Activated CD4-positive, alpha-beta T cell treated with anti-CD3 and anti-CD28 coated beads for 48 hours (primary cell): ENCODE measurements around the gene SCN2A.
"Not testable (repeated sequence)": the region's sequence is repeated elsewhere in the genome, so short reads cannot be mapped to it uniquely, and the experiment has no call there.

Experiments used
- DNase-seq: peaks from one replicate; pipeline ENCODE4 v3.0.0-alpha.2; 2020

The SCN2A gene

DNA sequence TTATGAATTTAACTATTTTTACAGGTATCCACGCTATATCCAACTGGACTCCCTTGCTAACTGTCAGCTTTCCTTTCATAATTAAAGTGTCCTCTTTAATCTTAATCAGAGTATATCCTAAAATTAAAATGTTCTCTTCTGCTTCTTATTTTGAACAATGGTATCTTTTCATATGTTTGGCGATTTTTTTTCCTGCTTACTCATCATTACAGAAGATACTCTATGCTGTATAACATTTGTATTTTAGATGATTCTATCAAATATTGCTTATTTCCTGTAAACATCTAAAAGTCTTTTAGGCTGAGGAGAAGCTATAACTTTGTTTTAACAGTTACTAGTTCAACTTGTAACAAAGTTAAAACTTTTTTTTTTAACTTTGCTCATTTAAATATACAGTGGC lies 17.4 kb downstream of the SCN2A start:
- no peak for DNase-seq

DNA sequence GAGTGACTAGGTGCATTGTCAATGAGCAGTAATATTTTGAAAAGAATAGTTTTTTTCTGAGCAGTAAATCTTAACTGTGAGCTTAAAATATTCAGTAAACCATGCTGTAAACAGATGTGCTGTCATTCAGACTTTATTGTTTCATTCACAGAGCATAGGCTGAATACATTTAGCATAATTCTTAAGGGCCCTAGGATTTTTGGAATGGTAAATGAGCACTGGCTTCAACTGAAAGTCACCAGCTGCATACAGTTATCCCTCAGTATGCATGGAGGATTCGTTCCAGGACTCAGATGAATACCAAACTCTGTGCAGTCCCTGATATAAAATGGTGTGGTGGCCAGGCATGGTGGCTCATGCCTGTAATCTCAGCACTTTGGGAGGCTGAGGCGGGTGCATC lies 21.1 kb downstream of the SCN2A start:
- not testable (repeated sequence) for DNase-seq

DNA sequence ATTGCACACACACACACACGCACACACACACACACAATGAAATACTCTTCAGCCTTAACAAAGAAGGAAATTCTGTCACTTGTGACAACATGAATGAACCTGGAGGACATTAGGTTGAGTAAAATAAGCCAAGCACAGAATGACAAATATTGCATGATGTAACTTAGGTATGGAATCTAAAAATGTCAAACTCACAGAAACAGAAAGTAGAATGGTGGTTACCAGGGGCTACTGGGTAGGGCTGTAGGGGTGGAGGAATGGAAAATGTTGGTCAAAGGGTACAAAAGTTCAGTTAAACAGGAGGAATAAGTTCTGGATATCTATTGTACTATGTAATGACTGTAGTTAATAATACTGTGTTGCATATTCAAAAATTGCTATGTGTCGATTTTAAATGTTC lies 29.5 kb downstream of the SCN2A start:
- peak; percentile 16 for DNase-seq

DNA sequence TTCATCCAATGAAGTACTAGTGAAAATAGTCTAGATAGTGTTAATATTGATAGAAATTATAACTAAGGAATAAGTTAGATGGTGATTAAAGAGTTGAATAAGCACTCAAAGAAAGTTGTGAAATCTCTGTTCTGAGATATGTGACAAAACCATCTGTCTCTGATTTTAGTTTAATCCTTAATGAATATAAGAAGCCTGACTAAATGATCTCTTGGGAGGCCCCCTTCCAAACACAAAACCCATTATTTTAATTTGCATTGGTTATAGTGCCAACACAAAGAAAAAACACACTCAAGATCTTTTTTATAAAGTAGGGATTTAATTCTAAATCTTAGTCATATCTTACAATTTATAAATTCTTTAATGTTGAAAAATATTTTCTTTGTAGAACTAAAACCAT lies 34.0 kb downstream of the SCN2A start:
- no peak for DNase-seq

DNA sequence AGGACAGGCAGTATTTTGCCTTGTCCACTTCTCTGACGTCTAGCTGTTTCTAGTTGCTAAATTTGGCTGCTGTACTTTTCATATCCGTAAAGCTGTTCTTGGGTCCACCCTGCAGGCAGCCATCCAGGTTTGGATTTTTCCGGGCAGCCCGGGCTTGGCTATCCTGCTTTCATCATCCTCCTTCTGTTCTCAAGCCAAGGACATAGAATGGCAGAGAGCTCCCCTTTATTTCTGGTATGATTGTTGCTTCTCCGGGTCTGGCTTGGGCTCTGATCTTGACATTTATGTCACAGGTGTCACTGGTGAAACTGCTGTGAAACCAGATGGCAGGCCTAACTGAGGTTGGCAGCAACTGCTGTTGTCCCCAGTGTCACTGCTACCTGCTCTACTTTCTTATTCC lies 35.5 kb downstream of the SCN2A start:
- DNase-seq = no peak

DNA sequence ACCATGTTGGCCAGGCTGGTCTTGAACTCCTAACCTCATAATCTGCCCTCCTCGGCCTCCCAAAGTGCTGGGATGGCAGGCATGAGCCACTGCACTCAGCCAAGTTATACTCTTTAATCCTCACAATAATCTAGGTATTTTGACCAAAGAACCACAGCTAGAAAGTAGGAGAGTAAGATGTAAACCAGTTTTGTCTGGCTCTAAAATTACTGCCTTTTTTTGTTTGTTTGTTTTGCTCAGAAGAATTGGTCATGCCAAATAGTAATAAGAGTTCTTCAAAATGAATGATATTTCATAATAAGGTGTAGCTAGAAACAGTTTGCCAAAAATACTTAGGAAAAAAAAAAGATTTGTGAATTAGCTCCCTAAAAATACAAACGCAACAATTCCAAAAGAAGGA lies 36.7 kb downstream of the SCN2A start:
- DNase-seq = no peak

DNA sequence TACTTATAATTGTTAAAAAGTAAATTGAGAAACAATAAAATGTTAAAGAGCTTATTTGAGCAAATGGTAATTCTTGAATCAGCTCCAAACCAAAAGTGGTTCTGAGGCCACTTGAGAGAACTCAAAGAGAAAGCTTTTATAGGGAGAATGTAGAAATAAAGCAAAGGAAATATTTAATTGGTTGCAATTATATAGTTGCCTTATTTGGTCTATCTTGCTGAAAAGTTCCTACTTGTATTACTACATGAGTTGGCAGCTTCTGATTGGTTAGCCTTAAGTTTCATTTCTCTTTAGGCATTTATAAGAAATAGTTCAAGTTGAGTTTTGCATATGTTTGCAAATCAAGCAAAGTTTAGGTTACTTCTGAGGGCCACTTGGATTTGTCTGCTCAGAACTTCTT lies 38.1 kb downstream of the SCN2A start:
- DNase-seq = no peak

DNA sequence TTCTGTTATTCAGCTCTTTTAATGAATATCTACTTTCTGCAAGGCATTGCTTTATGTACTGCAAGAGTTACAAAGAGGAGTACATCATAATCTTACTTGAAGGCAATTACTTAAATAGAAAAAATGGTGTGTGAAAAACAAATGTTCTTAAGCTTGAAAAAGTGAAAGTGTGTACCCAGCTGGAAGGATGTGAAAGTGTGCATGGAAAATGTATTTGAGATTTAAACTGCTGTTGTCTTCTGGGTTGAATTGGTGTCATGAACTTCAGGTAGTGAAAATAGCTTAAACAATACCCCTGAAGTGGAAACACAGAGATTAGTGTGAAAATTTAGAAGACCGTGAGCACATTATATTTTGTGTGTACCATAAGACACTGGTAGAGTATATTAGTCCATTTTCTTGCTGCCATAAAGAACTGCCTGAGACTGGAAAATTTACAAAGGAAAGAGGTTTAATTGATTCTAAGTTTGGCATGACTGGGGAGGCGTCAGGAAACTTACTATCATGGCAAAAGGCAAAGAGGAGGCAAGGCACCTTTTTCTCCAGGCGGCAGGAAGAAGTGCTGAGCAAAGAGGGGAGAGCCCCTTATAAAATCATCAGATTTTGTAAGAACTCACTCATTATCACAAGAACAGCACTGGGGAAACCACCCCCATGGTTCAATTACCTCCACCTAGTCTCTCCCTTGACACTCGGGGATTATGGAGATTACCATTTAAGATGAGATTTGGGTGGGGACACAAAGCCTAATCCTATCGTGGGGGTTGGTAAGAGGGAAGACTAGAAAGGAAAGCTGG lies 38.8 kb downstream of the SCN2A start:
- no peak for DNase-seq

DNA sequence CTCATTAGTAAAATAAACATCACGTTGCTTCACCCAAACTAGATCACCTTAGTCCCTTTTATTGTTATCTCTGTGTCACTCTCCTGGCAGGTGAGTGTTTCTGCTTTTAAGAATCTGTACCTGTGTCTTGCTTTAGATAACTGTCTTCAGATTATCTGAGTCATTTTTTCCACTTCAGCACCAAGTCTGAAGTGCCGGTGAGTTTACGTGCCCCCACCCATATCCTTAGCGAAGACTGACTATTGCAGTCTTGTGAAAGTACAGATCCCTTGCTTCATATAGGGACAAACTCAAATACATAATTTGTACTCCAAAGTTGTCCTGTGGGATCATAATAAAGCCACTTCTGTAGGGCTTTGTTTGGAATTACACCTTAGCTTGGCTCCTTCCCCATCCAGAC lies 41.1 kb downstream of the SCN2A start:
- no peak for DNase-seq

DNA sequence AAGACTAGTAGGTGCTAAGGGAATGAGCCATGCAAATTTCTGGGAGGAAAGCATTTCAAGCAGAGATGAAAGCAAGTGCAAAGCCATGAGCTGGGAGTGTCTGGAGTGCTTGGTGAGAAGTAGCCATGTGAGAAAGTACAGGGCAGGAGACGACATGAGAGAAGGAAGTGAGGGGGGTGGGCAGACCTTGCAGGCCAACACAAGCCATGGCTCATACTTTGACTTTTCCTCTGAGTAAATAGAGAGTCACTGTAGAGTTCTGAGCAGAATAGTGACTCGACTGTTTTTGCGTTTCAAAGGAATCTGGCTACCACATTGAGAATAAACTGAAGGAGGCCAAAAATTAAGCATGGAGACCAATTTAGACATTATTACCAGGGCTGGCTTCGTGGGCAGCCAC lies 42.2 kb downstream of the SCN2A start:
- no peak for DNase-seq

DNA sequence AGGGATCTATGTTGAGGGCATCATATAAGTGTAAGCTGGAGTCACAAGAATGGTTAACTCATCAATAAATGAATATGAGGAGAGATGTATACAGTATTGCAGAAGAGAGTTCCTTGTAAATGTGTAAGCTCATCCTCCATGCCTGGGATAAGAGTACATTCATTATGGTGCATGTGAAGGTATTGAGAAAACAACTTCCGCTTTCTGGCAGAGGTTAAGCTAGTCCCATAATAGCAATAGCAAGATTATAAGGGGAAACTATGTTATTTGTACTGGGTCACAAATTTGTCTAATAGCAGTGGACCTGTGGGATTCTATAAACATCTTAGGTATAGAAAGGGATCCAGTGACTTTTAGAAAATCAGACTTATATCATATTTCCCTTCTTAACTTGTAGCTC lies 44.1 kb downstream of the SCN2A start:
- no peak for DNase-seq

DNA sequence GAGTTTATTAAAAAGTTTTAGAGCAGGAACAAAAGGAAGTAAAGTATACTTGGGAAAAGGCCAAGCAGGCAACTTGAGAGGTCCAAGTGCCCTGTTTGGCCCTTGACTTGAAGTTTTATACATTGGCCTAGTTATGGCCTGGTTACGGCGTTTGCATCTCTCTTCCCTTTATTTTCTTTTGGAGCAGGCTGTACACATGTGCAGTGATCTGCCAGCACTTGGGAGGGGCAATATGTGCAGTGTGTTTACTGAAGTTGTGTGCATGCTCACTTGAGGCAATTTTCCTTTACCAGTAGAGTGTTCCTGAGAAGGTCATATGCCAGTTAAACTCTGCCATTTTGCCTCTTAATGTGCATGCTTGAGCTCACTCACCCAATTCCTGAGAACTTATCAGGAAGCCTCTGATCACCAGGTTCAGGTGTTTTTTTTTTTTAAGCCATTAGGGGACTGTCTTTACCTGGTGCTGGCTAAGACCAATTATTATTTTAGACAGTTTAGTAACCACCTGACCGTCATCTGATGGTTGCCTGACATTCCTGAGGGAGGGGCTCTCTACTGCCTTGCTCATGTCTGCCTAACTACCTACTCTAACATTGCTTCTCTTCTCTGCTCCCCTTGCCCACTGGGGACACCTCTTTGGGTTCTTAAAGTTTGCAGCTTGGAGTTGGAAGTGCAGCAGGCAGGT lies 48.0 kb downstream of the SCN2A start:
- no peak for DNase-seq

DNA sequence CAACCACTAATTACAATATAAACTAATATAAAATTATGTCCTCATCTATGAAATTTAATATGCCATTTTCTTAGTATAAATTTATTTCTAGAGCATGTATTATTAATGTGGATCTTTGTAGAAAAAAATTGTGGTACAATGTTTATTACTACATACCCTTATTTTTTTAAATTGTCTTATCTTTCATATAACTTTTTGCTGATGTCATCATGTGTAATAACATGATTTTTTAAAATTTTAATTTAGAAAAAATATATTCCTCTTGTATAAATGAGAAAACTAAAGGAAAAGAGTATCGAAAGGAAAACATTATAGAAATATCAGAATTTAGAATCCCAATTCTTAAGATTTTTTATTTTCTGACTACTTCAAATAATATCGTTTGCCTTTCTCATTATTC lies 49.9 kb downstream of the SCN2A start:
- DNase-seq = no peak

DNA sequence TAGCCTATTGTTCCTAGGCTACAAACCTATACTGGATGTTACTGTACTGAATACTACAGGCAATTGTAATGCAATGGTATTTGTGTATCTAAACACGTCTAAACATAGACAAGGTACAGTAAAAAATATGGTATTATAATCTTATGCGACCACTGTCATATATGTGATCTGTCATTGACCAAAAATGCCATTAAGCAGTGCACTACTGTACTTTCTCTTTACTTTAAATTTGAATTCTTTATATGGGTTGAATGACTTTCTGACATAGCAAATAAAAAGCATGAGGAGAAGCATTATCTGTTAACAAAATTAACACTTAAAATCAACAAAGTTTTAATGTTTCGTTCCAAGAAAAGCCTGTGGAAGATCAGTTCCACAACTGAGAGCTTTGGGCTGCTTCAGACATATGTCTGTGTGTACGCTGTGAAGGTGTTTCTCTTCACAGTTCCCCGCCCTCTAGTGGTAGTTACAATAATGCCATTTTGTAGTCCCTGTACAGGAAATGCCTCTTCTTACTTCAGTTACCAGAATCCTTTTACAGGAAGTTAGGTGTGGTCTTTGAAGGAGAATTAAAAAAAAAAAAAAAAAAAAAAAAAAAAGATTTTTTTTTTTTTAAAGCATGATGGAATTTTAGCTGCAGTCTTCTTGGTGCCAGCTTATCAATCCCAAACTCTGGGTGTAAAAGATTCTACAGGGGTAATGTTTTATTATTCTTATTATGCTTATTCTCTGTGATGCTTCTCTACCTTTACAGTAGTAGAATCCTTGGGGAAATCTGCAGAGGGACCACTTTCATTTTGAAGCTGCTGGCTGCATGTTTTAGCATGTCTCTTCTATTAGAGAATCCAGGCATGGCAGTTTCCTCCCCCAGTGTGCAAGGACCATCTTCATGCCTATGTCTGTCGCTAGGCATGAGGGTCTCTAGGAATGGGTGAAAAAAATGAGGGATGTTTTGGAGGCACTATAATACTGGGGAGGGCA lies 54.5 kb downstream of the SCN2A start:
- DNase-seq = peak; percentile 29

DNA sequence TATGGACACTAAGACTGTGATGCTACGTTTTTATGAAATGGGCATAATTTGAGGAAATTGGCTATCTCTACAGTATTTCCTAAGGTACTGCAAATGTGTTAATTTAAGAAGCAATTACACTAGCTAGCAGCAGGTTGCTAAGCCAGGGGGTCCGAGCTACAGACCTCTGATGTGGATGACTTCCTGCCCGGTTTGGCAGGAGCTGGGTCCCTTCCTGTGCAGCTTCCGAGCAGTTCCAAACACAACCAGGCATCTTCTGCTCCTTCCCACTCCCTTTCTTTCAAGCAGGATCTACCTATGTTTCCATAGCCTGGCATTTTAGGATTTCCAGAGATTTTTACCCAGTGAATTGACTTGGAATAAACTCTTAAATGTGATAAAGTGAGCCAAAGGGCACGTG lies 55.7 kb downstream of the SCN2A start:
- no peak for DNase-seq

DNA sequence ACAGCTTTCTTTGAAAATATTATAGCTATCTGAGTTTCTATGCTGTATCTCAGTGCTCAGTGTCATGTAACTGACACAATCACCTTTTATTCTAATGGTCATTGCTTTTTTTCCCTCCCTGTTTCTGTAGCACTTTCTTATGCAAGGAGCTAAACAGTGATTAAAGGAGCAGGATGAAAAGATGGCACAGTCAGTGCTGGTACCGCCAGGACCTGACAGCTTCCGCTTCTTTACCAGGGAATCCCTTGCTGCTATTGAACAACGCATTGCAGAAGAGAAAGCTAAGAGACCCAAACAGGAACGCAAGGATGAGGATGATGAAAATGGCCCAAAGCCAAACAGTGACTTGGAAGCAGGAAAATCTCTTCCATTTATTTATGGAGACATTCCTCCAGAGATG lies 56.4 kb downstream of the SCN2A start:
- no peak for DNase-seq

DNA sequence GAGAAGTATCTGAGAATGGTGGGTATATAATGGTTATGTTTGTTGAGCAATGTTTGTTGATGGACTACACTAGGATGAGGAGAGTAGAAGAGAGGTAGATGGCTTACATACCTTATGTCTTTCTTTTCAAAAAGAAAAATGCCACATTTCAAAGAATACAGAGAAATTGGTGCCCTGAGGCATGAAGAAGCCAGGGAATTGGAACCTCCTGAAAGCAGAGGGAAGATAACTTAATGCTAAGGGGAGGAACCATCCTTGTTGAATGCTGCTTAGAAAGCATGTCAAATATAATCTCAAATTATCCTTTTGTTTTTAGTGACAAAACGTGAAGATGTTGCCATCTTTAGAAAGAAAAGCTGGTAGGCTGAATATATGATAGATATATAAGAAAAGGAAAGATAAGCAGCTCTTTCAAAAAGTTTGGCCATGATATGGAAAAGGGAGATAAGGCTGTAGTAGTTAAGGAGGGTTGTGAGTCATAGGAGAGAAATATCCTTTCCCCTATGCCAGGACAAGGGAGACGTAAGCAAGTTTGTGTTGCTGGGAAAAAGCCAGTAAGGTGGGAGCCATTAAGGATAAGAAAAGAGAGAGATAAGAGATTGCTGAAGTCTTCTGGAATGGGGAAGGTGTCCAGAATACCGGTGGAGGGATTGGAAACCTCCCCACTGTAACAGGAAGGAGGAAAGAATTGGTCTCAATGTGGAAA lies 66.3 kb downstream of the SCN2A start:
- no peak for DNase-seq

DNA sequence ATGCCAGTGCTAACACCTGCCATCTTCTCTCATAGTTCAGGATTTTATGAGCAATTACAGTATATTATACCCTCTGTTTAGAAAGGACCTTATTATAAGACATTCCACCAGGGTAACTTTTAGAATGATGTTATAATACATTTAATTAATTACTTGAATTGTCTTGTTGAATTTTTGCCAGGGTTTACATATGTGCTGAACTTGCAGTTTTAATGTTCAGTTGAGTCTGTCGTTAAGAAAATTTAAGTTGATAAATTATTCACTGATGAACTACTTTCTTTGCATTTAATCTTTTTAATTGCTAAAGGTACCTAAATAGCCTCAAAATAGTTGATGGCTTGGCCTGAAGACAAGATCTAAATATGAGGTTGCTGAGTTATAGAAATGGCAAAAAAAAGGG lies 68.1 kb downstream of the SCN2A start:
- no peak for DNase-seq

DNA sequence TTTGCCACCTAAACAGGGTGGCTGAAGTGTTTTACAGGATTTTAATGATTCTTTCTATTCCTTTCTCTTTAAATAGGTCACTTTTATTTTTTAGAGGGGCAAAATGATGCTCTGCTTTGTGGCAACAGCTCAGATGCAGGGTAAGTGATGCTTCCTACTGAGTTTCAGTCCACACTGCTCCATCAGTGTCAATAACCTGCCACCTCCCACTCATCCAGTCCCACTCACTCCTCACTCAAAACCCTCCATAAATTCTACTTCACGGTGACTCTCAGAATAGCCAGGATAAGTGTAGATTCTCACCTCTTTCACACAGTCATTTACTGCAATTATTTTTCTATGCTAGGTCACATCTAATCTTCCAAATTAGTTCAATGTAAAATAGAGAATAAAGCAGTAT lies 72.7 kb downstream of the SCN2A start:
- DNase-seq = no peak

DNA sequence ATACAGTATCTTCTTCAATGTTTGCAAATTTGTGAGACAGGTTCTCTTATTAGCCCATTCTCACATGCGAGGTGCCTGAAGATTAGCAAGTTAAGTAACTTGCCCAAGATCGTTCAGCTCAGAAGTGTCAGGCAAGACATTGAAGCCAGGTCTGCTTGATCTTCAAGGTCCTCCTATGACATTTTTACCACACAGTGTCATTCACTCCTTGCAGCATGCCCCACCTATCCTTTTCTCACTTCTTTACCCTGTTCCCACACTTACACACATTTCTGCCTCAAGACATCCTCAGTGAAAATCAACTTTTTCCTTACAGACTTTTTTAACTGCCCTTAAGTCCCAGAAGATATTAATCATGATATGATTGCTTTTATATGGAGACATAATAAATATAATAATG lies 73.8 kb downstream of the SCN2A start:
- no peak for DNase-seq

DNA sequence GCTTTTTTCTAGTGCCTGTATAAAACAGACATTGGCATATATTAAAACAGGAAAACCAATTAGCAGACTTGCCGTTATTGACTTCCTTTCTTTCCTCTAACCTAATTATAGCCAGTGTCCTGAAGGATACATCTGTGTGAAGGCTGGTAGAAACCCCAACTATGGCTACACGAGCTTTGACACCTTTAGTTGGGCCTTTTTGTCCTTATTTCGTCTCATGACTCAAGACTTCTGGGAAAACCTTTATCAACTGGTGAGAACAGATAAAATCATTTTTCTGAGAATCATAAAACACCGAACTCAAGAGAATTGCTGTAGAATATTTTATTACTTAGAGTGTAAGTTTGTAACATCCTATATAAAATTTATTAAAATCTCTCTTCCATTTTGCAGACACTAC lies 74.3 kb downstream of the SCN2A start:
- DNase-seq = no peak

DNA sequence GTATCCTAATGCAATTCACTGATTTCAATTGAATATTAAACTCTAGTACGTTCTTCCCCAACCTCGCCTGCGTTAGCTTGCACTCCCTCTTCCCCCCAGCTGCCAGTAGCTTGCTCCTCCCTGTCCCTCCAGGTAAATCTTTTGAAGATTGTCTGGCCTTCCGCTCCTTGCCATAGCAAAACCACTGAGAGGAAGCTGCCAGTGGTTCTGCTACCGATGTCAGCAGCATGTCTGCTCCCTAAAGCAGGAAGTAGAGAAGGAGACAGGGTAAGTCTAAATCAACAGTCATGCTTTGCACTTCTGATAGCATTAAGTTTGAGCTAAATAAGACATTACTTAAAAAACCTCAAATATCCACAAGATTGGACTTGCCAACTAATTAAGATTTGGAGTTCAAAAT lies 89.1 kb downstream of the SCN2A start:
- DNase-seq = peak; percentile 5

DNA sequence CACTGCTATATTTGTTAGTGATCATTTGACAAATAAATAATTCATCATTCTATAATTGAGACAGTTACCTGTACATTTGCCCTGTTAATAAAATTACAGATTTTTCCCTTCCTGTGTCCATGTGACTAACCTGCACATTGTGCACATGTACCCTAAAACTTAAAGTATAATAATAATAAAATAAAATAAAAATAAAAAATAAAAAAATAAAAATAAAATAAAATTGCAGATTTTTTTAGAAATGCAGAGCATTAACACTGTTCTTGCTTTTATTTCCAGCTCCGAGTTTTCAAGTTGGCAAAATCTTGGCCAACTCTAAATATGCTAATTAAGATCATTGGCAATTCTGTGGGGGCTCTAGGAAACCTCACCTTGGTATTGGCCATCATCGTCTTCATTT lies 105.1 kb downstream of the SCN2A start:
- DNase-seq = not testable (repeated sequence)
